OCI-LY3 (cell line): ENCODE data around the gene KLC1.

ENCODE experiments used
- H2AFZ ChIP-seq: fragments of 200-600, 300-600 bp; shearing (Covaris generic); 2 replicates; pipeline ENCODE4 v1.6.0; 2014; ENCODE audit warnings: antibody characterized with exemption, low read depth, low read length
- H3K27ac ChIP-seq: fragments of 200-600, 300-600 bp; sonication (generic); 2 replicates; pipeline ENCODE4 v1.5.1; 2014; ENCODE audit warnings: mild to moderate bottlenecking, low read length, moderate library complexity, mixed read lengths
- H3K27me3 ChIP-seq: fragments of 200-600, 300-600 bp; sonication (generic); 2 replicates; pipeline ENCODE4 v1.6.1; 2014; ENCODE audit warnings: low read depth, low read length, mixed read lengths
- H3K36me3 ChIP-seq: fragments of 200-600, 300-600 bp; sonication (generic); replicated peaks from 2 replicates; pipeline ENCODE3; 2014; ENCODE audit warnings: low read depth, low read length, mixed read lengths
- H3K4me1 ChIP-seq: fragments of 300-600, 200-600 bp; sonication (generic); 2 replicates; pipeline ENCODE4 v1.6.1; 2014; ENCODE audit warnings: low read length, mixed read lengths
- H3K4me2 ChIP-seq: fragments of 200-600, 300-600 bp; sonication (generic); 2 replicates; pipeline ENCODE4 v1.6.1; 2014; ENCODE audit warnings: low read length, mixed read lengths
- H3K4me3 ChIP-seq: fragments of 300-600, 200-600 bp; sonication (generic); 2 replicates; pipeline ENCODE4 v1.5.1; 2014; ENCODE audit warnings: antibody characterized with exemption, mild to moderate bottlenecking, low read length, moderate library complexity
- H3K79me2 ChIP-seq: fragments of 300-600, 200-600 bp; shearing (Covaris generic); 2 replicates; pipeline ENCODE4 v1.6.1; 2014; ENCODE audit warnings: mild to moderate bottlenecking, low read length, mixed read lengths
- H3K9ac ChIP-seq: fragments of 300-600, 200-600 bp; shearing (Covaris generic); 2 replicates; pipeline ENCODE4 v1.6.0; 2014; ENCODE audit warnings: mild to moderate bottlenecking, low read length, moderate library complexity
- H3K9me3 ChIP-seq: fragments of 200-600, 300-600 bp; shearing (Covaris generic); 2 replicates; pipeline ENCODE4 v1.6.1; 2014; ENCODE audit warnings: low read length, mixed read lengths; ENCODE audit not compliant: insufficient read depth
- H4K20me1 ChIP-seq: fragments of 200-600, 300-600 bp; sonication (generic); 2 replicates; pipeline ENCODE4 v1.6.1; 2016; ENCODE audit warnings: low read length, mixed read lengths; ENCODE audit not compliant: insufficient read depth
- CTCF ChIP-seq: fragments of 200-600, 300-600 bp; sonication (generic); IDR thresholded peaks from 2 replicates; pipeline ENCODE4 v1.5.1; 2014; ENCODE audit warnings: antibody characterized with exemption, low read length, low read depth
- EZH2phosphoT487 ChIP-seq: fragments of 200-600 bp; shearing (Covaris generic); IDR thresholded peaks from 2 replicates; pipeline ENCODE4 v1.6.1; 2018; ENCODE audit warnings: antibody characterized with exemption, mixed run types, low read depth

The KLC1 gene

GRCh38 chr14:103685276-103686211, 56.5 kb downstream of the KLC1 start:
- Histone ChIP-seq H3K79me2 (peaks cover 4% of the 10 kb centered on the region; the same call in 1 of the 2 replicates), H3K27me3 (no peaks in the 10 kb centered on the region), H4K20me1 (peaks cover 3% of the 10 kb centered on the region; the same call in 1 of the 2 replicates), H3K36me3 (peaks cover 52% of the 10 kb centered on the region), H3K4me2 (no peak overlapping the region), H3K9me3 (no peaks in the 10 kb centered on the region), H3K27ac (no peak overlapping the region), H3K4me1 (peaks cover 22% of the 10 kb centered on the region), H3K4me3 (no peak overlapping the region), H2AFZ (no peak overlapping the region), H3K9ac (no peak overlapping the region)
- no peak for TF ChIP-seq EZH2phosphoT487
- no peak for TF ChIP-seq CTCF

GRCh38 chr14:103686831-103687485, 57.9 kb downstream of the KLC1 start:
- H3K4me2 ChIP-seq = no peak overlapping the region
- no peak for TF ChIP-seq EZH2phosphoT487
- no peak for TF ChIP-seq CTCF
- no peaks in the 10 kb centered on the region for H3K9me3 ChIP-seq
- no peak overlapping the region for H2AFZ ChIP-seq
- H3K9ac ChIP-seq = no peak overlapping the region
- peaks cover 5% of the 10 kb centered on the region for H4K20me1 ChIP-seq
- peaks cover 5% of the 10 kb centered on the region; the same call in 1 of the 2 replicates for H3K79me2 ChIP-seq
- H3K4me1 ChIP-seq = peaks cover 36% of the 10 kb centered on the region
- peaks cover 47% of the 10 kb centered on the region for H3K36me3 ChIP-seq
- no peak overlapping the region for H3K4me3 ChIP-seq
- no peaks in the 10 kb centered on the region for H3K27me3 ChIP-seq
- no peak overlapping the region for H3K27ac ChIP-seq

DNA sequence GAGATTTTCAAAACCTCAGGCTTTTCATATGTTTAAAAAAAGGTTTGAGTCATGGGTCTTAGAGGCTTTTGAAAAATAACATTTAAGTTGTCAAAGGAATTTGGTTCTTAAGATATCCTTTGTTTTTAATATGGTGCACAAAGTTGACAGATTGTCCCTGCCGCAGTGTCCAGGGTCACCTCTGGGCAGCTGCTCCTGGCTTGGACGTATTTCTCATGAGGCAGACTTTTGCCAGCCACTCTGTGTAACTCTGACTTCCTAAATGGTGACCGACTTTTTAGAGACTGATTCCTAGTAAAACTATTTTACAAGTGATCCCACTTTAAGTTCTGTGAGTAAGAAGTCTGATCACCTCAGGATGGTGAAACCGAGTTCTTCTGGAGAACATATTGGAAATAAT, 58.7 kb downstream of the KLC1 start:
- no peak for TF ChIP-seq CTCF
- TF ChIP-seq EZH2phosphoT487 = no peak

GRCh38 chr14:103688441-103688840, 59.4 kb downstream of the KLC1 start:
- Histone ChIP-seq H3K9ac (no peak overlapping the region), H3K4me2 (no peak overlapping the region), H2AFZ (no peak overlapping the region), H3K4me3 (no peak overlapping the region), H4K20me1 (peaks cover 10% of the 10 kb centered on the region), H3K79me2 (peaks cover 5% of the 10 kb centered on the region; the same call in 1 of the 2 replicates), H3K9me3 (no peaks in the 10 kb centered on the region), H3K27ac (no peak overlapping the region), H3K27me3 (no peaks in the 10 kb centered on the region), H3K36me3 (peaks cover 49% of the 10 kb centered on the region), H3K4me1 (peaks cover 39% of the 10 kb centered on the region)
- TF ChIP-seq EZH2phosphoT487 (no peak), CTCF (no peak)

More for the DNA sequence above, 58.7 kb downstream of the KLC1 start:
- Histone ChIP-seq H3K9me3 (no peaks in the 10 kb centered on the region), H3K4me2 (no peak overlapping the region), H4K20me1 (peaks cover 10% of the 10 kb centered on the region), H3K79me2 (peaks cover 5% of the 10 kb centered on the region; the same call in 1 of the 2 replicates), H3K4me3 (no peak overlapping the region), H3K36me3 (peaks cover 52% of the 10 kb centered on the region), H3K4me1 (peaks cover 39% of the 10 kb centered on the region), H2AFZ (no peak overlapping the region), H3K9ac (no peak overlapping the region), H3K27ac (no peak overlapping the region), H3K27me3 (no peaks in the 10 kb centered on the region)
